Karpas-422 (cell line): Measurements from ENCODE around the gene PAK2. TPM values are rescaled to one million over a fixed set of nuclear protein-coding genes. Genes with fewer than 3 reads are reported as not detected.
A peak's percentile ranks its signal among the peaks of the same experiment; 100 is the strongest.
"Not testable (repeated sequence)": the region's sequence is repeated elsewhere in the genome, so short reads cannot be mapped to it uniquely, and the experiment has no call there.

Experiments used
- DNase-seq: peaks from one replicate; pipeline ENCODE4 v3.0.0-alpha.2; 2015
- H2AFZ ChIP-seq: fragments of 200-600 bp; sonication (generic); 2 replicates; pipeline ENCODE4 v1.6.1; 2014; ENCODE audit warnings: antibody characterized with exemption, low read length, mixed read lengths
- H3K27ac ChIP-seq: fragments of 200-600 bp; sonication (generic); 2 replicates; pipeline ENCODE4 v1.5.1; 2014; ENCODE audit warnings: mild to moderate bottlenecking, low read length, moderate library complexity
- H3K27me3 ChIP-seq: fragments of 200-600 bp; sonication (generic); 2 replicates; pipeline ENCODE4 v1.6.1; 2014; ENCODE audit warnings: low read length, mixed read lengths
- H3K36me3 ChIP-seq: fragments of 200-600 bp; sonication (generic); 2 replicates; pipeline ENCODE4 v1.6.1; 2014; ENCODE audit warnings: low read length, mixed read lengths; ENCODE audit not compliant: insufficient read depth
- H3K4me1 ChIP-seq: fragments of 200-600 bp; sonication (generic); 2 replicates; pipeline ENCODE4 v1.6.1; 2014; ENCODE audit warnings: mild to moderate bottlenecking, low read length, mixed read lengths
- H3K4me2 ChIP-seq: fragments of 200-600 bp; sonication (generic); 2 replicates; pipeline ENCODE4 v1.6.1; 2014; ENCODE audit warnings: low read length, low read depth, mild to moderate bottlenecking; ENCODE audit not compliant: poor library complexity, severe bottlenecking
- H3K4me3 ChIP-seq: fragments of 200-600 bp; sonication (generic); 2 replicates; pipeline ENCODE4 v1.5.1; 2014; ENCODE audit warnings: mild to moderate bottlenecking, antibody characterized with exemption, low read length, mixed read lengths
- H3K79me2 ChIP-seq: fragments of 200-600 bp; sonication (generic); 2 replicates; pipeline ENCODE4 v1.6.1; 2014; ENCODE audit warnings: mild to moderate bottlenecking, low read length, mixed read lengths
- H3K9ac ChIP-seq: fragments of 200-600 bp; sonication (generic); 2 replicates; pipeline ENCODE4 v1.6.0; 2014; ENCODE audit warnings: low read length
- H3K9me2 ChIP-seq: fragments of 200-600 bp; sonication (generic), shearing (Covaris generic); replicated peaks from 2 replicates; pipeline ENCODE4 v1.6.0; 2014; ENCODE audit warnings: mild to moderate bottlenecking, low read length, moderate library complexity; ENCODE audit not compliant: insufficient read depth
- H3K9me3 ChIP-seq: fragments of 300-700, 200-600 bp; sonication (generic); 2 replicates; pipeline ENCODE4 v1.6.1; 2014; ENCODE audit warnings: low read length, mixed read lengths
- H4K20me1 ChIP-seq: fragments of 200-600 bp; sonication (generic); 2 replicates; pipeline ENCODE4 v1.6.1; 2014; ENCODE audit warnings: mild to moderate bottlenecking, antibody characterized with exemption, low read length, low read depth; ENCODE audit not compliant: insufficient read depth
- total RNA-seq: library from RNA; depleted of rRNA; stranded (reverse); fragments of >200 nt; shearing (Covaris generic); gene quantifications from 2 replicates; pipeline ENCODE4 v1.2.3, GENCODE V29; 2014; ENCODE audit warnings: low replicate concordance

Gene PAK2
- total RNA-seq, 1 experiment from 2014 or later: 102 TPM

DNA sequence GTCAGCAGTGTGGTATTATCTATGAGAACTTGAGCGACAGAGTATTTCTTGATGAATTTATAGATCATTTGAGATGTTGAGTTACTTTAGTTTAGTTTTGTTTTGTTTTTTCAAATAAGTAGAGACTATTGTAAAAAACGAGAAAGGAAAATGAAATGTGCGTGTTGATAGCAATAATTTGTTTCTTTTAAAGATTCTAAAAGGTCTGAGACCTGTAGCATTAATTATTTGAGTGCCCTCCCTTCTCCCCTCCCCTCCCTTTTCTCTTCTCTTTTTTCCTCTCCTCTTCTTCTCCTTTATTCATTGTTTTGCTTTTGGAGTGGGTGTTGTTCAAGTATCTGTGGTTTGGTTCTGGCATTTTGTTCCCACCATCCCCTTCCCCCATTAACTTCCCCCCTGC, 90.0 kb downstream of the PAK2 start:
- H3K36me3 ChIP-seq: peaks cover 12% of the 10 kb centered on the region; the same call in 1 of the 2 replicates
- not testable (repeated sequence) for H3K27ac ChIP-seq, H2AFZ ChIP-seq, H3K9me3 ChIP-seq, H3K9me2 ChIP-seq, H3K79me2 ChIP-seq, DNase-seq, H4K20me1 ChIP-seq, H3K9ac ChIP-seq, H3K4me3 ChIP-seq, H3K4me1 ChIP-seq, H3K4me2 ChIP-seq, H3K27me3 ChIP-seq

DNA sequence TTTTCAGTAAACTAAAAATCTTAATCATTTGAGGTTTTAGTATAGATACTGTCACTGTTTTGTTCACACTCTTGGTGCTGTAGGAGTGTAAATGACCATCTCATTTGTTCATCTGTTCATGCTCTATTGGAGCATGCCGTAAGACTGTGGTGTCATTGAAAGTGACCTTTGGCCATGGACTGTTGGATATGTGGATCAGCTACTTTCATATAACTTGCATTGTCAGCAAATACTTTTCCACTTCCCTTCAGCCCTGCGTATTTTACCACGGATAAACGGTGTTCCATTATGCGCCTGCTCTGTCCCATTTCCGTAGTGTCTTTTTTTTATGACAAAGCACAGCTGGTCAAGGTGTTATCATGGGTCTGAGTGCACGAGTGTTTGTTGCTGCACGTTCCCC, 95.4 kb downstream of the PAK2 start:
- no peak overlapping the region for H2AFZ ChIP-seq
- no peaks in the 10 kb centered on the region for H3K27me3 ChIP-seq
- no peak overlapping the region for H3K4me3 ChIP-seq
- peaks cover 6% of the 10 kb centered on the region; the same call in 1 of the 2 replicates for H3K36me3 ChIP-seq
- no peaks in the 10 kb centered on the region for H3K4me1 ChIP-seq
- H3K27ac ChIP-seq: no peak overlapping the region
- no peak overlapping the region for H3K4me2 ChIP-seq
- no peaks in the 10 kb centered on the region for H3K9me3 ChIP-seq
- no peaks in the 10 kb centered on the region for H4K20me1 ChIP-seq
- no peak overlapping the region for H3K9ac ChIP-seq
- no peaks in the 10 kb centered on the region for H3K9me2 ChIP-seq
- no peaks in the 10 kb centered on the region for H3K79me2 ChIP-seq
- no peak for DNase-seq

DNA sequence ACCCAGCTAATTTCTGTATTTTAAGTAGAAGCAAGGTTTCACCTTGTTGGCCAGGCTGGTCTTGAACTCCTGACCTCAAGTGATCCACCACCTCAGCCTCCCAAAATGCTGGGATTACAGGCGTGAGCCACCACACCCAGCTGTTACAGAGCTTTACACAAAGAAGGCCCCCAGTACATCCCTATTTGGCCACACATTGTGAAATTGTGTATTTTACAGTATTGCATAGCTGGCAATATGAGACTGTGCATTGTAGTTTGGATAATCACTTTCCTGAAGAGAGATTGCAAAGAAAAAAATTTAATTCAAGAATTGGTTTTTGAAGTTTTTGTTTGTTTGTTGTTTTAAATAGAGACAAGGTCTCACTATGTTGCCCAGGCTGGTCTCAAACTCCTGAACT, 97.0 kb downstream of the PAK2 start:
- H3K4me3 ChIP-seq, H3K79me2 ChIP-seq, H3K9me3 ChIP-seq, H4K20me1 ChIP-seq, H2AFZ ChIP-seq, H3K27ac ChIP-seq, H3K9ac ChIP-seq, H3K27me3 ChIP-seq, H3K4me1 ChIP-seq, H3K4me2 ChIP-seq, H3K36me3 ChIP-seq, H3K9me2 ChIP-seq, DNase-seq: not testable (repeated sequence)

DNA sequence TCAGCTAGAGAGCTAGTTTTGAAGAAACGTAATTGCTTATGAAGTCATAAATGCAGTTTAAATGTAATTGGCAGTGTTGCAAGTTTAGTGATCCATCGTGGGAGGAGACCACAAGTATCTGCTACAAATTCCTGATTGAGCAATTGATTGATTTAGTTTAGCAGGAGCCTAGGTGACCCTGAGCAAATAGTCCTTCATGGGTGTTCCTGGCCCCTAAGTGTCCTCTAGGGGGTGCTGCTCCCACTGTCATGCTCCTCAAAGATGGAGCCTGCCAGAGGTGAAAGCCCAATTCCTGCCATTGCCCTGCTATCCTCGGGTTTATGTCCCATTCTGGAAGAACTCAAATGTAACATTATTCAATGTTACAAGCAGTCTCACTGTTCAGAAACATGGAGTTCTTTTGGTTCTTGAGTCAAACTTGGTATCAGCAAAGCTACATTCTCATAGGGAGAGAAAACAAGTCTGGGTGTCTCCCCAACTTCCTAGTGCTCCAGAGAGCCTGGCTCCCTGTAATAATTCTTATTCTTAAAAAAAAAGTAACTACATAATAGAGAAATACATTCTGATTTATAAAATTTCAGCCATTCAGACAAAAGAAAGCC, 98.3 kb downstream of the PAK2 start:
- Histone ChIP-seq H3K36me3 (no peaks in the 10 kb centered on the region), H3K27me3 (no peaks in the 10 kb centered on the region), H3K27ac (no peak overlapping the region), H3K79me2 (no peaks in the 10 kb centered on the region), H3K9me2 (no peaks in the 10 kb centered on the region), H3K4me3 (no peak overlapping the region), H3K9ac (no peak overlapping the region), H2AFZ (no peak overlapping the region), H3K9me3 (no peaks in the 10 kb centered on the region), H3K4me1 (peaks cover 3% of the 10 kb centered on the region; the same call in 1 of the 2 replicates), H3K4me2 (no peak overlapping the region), H4K20me1 (no peaks in the 10 kb centered on the region)
- peak; percentile 92 for DNase-seq

DNA sequence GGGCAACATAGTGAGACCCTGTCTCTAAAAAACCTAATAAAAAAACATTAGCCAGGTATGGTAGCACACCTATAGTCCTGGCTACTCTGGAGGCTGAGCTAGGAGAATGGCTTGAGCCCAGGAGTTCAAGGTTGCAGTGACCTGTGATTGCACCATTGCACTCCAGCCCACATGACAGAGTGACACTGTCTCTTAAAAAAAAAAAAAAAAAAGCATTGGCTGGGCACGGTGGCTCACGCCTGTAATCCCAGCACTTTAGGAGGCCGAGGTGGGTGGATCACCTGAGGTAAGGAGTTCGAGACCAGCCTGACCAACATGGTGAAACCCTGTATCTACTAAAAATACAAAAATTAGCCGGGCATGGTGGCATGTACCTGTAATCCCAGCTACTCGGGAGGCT, 99.7 kb downstream of the PAK2 start:
- not testable (repeated sequence) for DNase-seq, H2AFZ ChIP-seq, H3K79me2 ChIP-seq, H3K36me3 ChIP-seq, H4K20me1 ChIP-seq, H3K9ac ChIP-seq, H3K9me3 ChIP-seq, H3K4me1 ChIP-seq, H3K9me2 ChIP-seq, H3K27ac ChIP-seq, H3K4me3 ChIP-seq, H3K4me2 ChIP-seq, H3K27me3 ChIP-seq

DNA sequence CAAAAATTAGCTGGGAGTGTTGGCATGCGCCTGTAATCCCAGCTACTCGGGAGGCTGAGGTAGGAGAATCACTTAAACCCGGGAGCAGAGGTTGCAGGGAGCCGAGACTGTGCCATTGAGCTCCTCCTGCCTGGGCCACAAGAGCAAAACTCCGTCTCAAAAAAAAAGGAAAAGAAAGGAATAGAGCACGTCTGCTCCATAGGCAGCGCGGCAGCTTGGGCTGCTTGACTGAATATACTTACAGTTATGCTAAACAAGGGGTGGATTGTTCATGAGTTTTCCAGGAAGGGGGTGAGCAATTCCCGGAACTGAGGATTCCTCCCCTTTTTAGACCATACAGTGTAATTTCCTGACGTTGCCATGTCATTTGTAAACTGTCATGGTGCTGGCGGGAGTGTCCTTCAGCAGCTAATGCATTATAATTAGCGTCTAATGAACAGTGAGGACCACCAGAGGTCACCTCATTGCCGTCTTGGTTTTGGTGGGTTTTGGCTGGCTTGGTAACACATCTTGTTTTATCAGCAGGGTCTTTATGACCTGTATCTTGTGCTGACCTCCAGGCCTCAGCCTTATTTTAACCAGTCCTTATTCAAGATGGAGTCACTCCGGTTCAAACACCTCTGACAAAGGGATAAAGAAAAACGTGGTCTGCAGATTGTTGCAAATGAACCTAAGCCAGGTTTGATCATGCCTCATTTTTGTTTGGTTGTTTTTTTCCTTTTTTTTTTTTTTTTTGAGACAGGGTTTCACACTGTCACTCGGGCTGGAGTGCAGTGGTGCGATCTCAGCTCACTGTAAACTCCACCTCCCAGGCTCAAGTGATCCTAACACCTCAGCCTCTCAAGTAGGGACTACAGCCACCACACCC, 103.1 kb downstream of the PAK2 start:
- no peaks in the 10 kb centered on the region for H3K27me3 ChIP-seq
- peak; percentile 55 for DNase-seq
- peaks cover 5% of the 10 kb centered on the region; the same call in 1 of the 2 replicates for H3K4me1 ChIP-seq
- no peaks in the 10 kb centered on the region for H3K9me3 ChIP-seq
- H4K20me1 ChIP-seq: no peaks in the 10 kb centered on the region
- no peak overlapping the region for H3K27ac ChIP-seq
- H3K9me2 ChIP-seq: no peaks in the 10 kb centered on the region
- no peaks in the 10 kb centered on the region for H3K36me3 ChIP-seq
- H3K4me2 ChIP-seq: peak overlapping the region; percentile 16
- peak overlapping the region; percentile 23; the same call in 1 of the 2 replicates for H2AFZ ChIP-seq
- H3K4me3 ChIP-seq: no peak overlapping the region
- H3K9ac ChIP-seq: no peak overlapping the region
- no peaks in the 10 kb centered on the region for H3K79me2 ChIP-seq

DNA sequence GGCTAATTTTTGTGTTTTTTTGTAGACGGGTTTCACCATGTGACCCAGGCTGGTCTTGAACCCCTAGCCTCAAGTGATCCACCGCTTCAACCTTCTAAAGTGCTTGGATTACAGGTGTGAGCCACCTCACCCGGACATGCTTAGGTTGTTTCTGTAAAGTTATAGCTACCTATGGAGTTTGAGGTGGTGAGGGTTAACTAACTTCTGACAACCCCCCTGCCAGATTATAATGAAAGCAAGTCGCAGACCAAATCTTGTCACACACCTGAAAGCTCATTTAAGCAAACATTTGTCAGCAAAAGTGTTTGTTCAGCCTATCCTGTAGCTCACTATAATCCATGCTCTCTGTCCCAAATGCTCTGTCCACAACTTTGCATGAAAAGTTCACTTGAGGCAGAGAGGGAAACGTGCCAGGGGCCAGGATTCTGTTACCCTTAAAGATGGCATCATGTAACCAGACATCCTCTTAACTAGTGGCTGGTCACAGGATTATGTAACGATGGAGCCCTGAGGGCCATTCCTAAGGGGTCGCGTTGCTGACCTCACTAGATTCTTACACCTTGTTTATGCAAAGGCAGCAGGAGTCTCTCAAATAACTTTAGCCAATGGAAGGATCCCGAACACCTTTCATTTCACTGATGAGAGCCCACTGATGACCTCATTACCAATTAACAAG, 103.9 kb downstream of the PAK2 start:
- H3K9ac ChIP-seq: no peak overlapping the region
- H3K36me3 ChIP-seq: no peaks in the 10 kb centered on the region
- H3K27ac ChIP-seq: no peak overlapping the region
- no peak overlapping the region for H2AFZ ChIP-seq
- no peak overlapping the region for H3K4me2 ChIP-seq
- no peak overlapping the region for H3K4me3 ChIP-seq
- no peaks in the 10 kb centered on the region for H3K79me2 ChIP-seq
- peaks cover 5% of the 10 kb centered on the region; the same call in 1 of the 2 replicates for H3K4me1 ChIP-seq
- no peaks in the 10 kb centered on the region for H3K27me3 ChIP-seq
- DNase-seq: no peak
- no peaks in the 10 kb centered on the region for H4K20me1 ChIP-seq
- no peaks in the 10 kb centered on the region for H3K9me2 ChIP-seq
- H3K9me3 ChIP-seq: no peaks in the 10 kb centered on the region; the same call in 1 of the 2 replicates
